HEK293T (cell line): ENCODE results near the gene RANBP10.
A peak's percentile ranks its signal among the peaks of the same experiment; 100 is the strongest.

Source experiments
- CTCF ChIA-PET: fragments of 350-600 bp; formaldehyde crosslinking; extraction: SDS; loops from one replicate; lab custom pipeline; 2021; ENCODE audit warnings: antibody characterized with exemption, inconsistent platforms; lab: Yijun Ruan, JAX
- POLR2A ChIA-PET: fragments of 350-600 bp; formaldehyde crosslinking; extraction: SDS; loops from one replicate; lab custom pipeline; 2020; ENCODE audit warnings: antibody characterized with exemption, inconsistent platforms; lab: Yijun Ruan, JAX
- DNase-seq: peaks from one replicate; pipeline ENCODE4 v3.0.0; 2012; ENCODE audit warnings: mixed read lengths; ENCODE audit errors: extremely low spot score
- ARNT ChIP-seq: fragments of 450-650 bp; IDR thresholded peaks from 2 replicates; pipeline ENCODE4 v1.6.1; 2017; ENCODE audit warnings: mild to moderate bottlenecking
- BHLHE40 ChIP-seq: fragments of 450-650 bp; IDR thresholded peaks from 2 replicates; pipeline ENCODE4 v1.6.1; 2016; ENCODE audit warnings: mild to moderate bottlenecking, moderate library complexity, borderline replicate concordance
- CTBP1 ChIP-seq: fragments of 450-650 bp; IDR thresholded peaks from 2 replicates; pipeline ENCODE4 v1.6.1; 2016; ENCODE audit warnings: borderline replicate concordance
- ELF4 ChIP-seq: fragments of 450-650 bp; IDR thresholded peaks from 2 replicates; pipeline ENCODE4 v1.6.1; 2017; ENCODE audit warnings: antibody characterized with exemption
- FOXA1 ChIP-seq: fragments of 450-650 bp; IDR thresholded peaks from 2 replicates; pipeline ENCODE4 v1.6.1; 2016; ENCODE audit warnings: mild to moderate bottlenecking
- FOXM1 ChIP-seq: fragments of 450-650 bp; IDR thresholded peaks from 2 replicates; pipeline ENCODE4 v1.6.1; 2017; ENCODE audit warnings: mild to moderate bottlenecking, borderline replicate concordance
- HDGF ChIP-seq: fragments of 450-650 bp; IDR thresholded peaks from 2 replicates; pipeline ENCODE4 v1.6.1; 2017; ENCODE audit warnings: antibody characterized with exemption, borderline replicate concordance
- L3MBTL2 ChIP-seq: fragments of 450-650 bp; conservative IDR thresholded peaks from 2 replicates; pipeline ENCODE4 v1.6.1; 2016; ENCODE audit warnings: mild to moderate bottlenecking
- LEF1 ChIP-seq: fragments of 450-650 bp; IDR thresholded peaks from 2 replicates; pipeline ENCODE4 v1.6.1; 2017; ENCODE audit warnings: mild to moderate bottlenecking, borderline replicate concordance
- NFRKB ChIP-seq: fragments of 450-650 bp; IDR thresholded peaks from 2 replicates; pipeline ENCODE4 v1.6.1; 2016; ENCODE audit warnings: mild to moderate bottlenecking, moderate library complexity
- PKNOX1 ChIP-seq: fragments of 450-650 bp; IDR thresholded peaks from 2 replicates; pipeline ENCODE4 v1.6.1; 2016
- SP1 ChIP-seq: fragments of 450-650 bp; IDR thresholded peaks from 2 replicates; pipeline ENCODE4 v1.6.1; 2017
- SUZ12 ChIP-seq: fragments of 450-650 bp; IDR thresholded peaks from 2 replicates; pipeline ENCODE4 v1.6.1; 2016; ENCODE audit warnings: mild to moderate bottlenecking
- TARDBP ChIP-seq: fragments of 450-650 bp; IDR thresholded peaks from 2 replicates; pipeline ENCODE4 v1.6.1; 2016
- ZNF384 ChIP-seq: fragments of 450-650 bp; IDR thresholded peaks from 2 replicates; pipeline ENCODE4 v1.6.1; 2016

RANBP10 gene

GRCh38 chr16:67833415-67834241 lies 27.3 kb upstream of the RANBP10 start:
- DNase-seq: peak; percentile 97
- TF ChIP-seq ELF4: peak; percentile 29; the same call in 1 of the 2 replicates
- TF ChIP-seq ARNT: no peak
- TF ChIP-seq SP1: no peak
- no peak for TF ChIP-seq HDGF
- no peak for TF ChIP-seq NFRKB
- no peak for TF ChIP-seq TARDBP
- peak; percentile 85 for TF ChIP-seq L3MBTL2
- POLR2A ChIA-PET: interaction anchor here (0.6 to 2.3 kb wide), 18 partner anchors 10 to 164 kb away, joined by 3 to 21 read pairs (median 4); partner anchors contain the start of genes CENPT, EDC4, NUTF2 and RANBP10
- CTCF ChIA-PET: interaction anchor here (1.0 to 2.2 kb wide), 3 partner anchors 13 to 161 kb away, joined by 3 to 9 read pairs (median 6); partner anchors contain the start of gene NUTF2

- POLR2A ChIA-PET: interaction anchor here (0.6 to 2.3 kb wide), 11 partner anchors 11 to 164 kb away, joined by 3 to 21 read pairs (median 4); partner anchors contain the start of genes CENPT, NUTF2, RANBP10 and TSNAXIP1
- no peak for TF ChIP-seq HDGF
- no peak for TF ChIP-seq SP1
- TF ChIP-seq FOXA1: no peak
- TF ChIP-seq CTBP1: no peak
- no peak for DNase-seq
- CTCF ChIA-PET: interaction anchor here (1.5 to 2.2 kb wide), 2 partner anchors 17 to 160 kb away, joined by 6 to 9 read pairs; no protein-coding TSS in a partner anchor
Observed at GRCh38 chr16:67833030-67833414, 26.7 kb upstream of the RANBP10 start.

- CTCF ChIA-PET: no interaction called here
- POLR2A ChIA-PET: no interaction called here
- DNase-seq: no peak
- TF ChIP-seq ELF4 (no peak), NFRKB (no peak)
Observed at GRCh38 chr16:67828651-67829050, 22.3 kb upstream of the RANBP10 start.

- TF ChIP-seq CTBP1: no peak
- CTCF ChIA-PET: interaction anchor here (1.0 kb wide), 1 partner anchor 9 kb away, joined by 6 read pairs; no protein-coding TSS in a partner anchor
- DNase-seq: no peak
- POLR2A ChIA-PET: interaction anchor here (1.4 kb wide), 1 partner anchor 107 kb away, joined by 3 read pairs; the partner anchor contains the start of gene GFOD2
Observed at GRCh38 chr16:67825906-67826305, 19.5 kb upstream of the RANBP10 start.

- no peak for TF ChIP-seq PKNOX1
- POLR2A ChIA-PET: interaction anchor here (1.4 kb wide), 1 partner anchor 106 kb away, joined by 3 read pairs; the partner anchor contains the start of gene GFOD2
- no peak for DNase-seq
- CTCF ChIA-PET: no interaction called here
Observed at GRCh38 chr16:67825119-67825518, 18.8 kb upstream of the RANBP10 start.

- TF ChIP-seq SUZ12 (no peak), PKNOX1 (no peak), BHLHE40 (no peak), FOXM1 (no peak), ELF4 (no peak), SP1 (no peak), L3MBTL2 (no peak), ZNF384 (no peak), FOXA1 (no peak), CTBP1 (no peak), ARNT (no peak), TARDBP (no peak)
- CTCF ChIA-PET: no interaction called here
- POLR2A ChIA-PET: interaction anchor here (1.0 kb wide), 1 partner anchor 10 kb away, joined by 3 read pairs; no protein-coding TSS in a partner anchor
- no peak for DNase-seq
Observed at GRCh38 chr16:67822511-67822910, 16.2 kb upstream of the RANBP10 start.

GRCh38 chr16:67820608-67821259 lies 14.4 kb upstream of the RANBP10 start:
- ChIA-PET CTCF (interaction anchor here (2.2 kb wide), 1 partner anchor 45 kb away, joined by 7 read pairs; no protein-coding TSS in a partner anchor), POLR2A (interaction anchor here (0.8 kb wide), 1 partner anchor 13 kb away, joined by 4 read pairs; no protein-coding TSS in a partner anchor)
- DNase-seq: no peak
- TF ChIP-seq LEF1: no peak
